Measurements from ENCODE around the gene ACADM. TPM values are rescaled to one million over a fixed set of nuclear protein-coding genes. Genes with fewer than 3 reads are reported as not detected.

Gene ACADM
- total and polyA plus RNA-seq, 2 of the 13 experiments (the other 11 are each of a cell fraction or from before 2014, with no cell fraction given) = 43.7 to 92.2 TPM

DNA sequence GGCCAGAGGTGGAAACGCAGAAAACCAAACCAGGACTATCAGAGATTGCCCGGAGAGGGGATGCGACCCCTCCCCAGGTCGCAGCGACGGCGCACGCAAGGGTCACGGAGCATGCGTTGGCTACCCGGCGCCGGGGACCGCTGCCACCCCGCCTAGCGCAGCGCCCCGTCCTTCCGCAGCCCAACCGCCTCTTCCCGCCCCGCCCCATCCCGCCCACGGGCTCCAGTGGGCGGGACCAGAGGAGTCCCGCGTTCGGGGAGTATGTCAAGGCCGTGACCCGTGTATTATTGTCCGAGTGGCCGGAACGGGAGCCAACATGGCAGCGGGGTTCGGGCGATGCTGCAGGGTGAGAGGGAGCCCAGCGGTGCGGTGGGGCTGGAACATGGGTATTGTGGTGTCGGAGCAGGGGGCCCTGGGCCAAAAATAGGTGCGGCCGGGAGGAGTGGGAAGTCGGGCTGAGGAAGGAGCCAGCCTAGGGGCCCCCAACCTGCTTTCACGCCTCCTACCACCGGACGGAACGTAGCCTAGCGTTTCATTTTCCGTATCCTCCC, at the start of gene ACADM (continued):
- TF ChIP-seq, protein P1, sequence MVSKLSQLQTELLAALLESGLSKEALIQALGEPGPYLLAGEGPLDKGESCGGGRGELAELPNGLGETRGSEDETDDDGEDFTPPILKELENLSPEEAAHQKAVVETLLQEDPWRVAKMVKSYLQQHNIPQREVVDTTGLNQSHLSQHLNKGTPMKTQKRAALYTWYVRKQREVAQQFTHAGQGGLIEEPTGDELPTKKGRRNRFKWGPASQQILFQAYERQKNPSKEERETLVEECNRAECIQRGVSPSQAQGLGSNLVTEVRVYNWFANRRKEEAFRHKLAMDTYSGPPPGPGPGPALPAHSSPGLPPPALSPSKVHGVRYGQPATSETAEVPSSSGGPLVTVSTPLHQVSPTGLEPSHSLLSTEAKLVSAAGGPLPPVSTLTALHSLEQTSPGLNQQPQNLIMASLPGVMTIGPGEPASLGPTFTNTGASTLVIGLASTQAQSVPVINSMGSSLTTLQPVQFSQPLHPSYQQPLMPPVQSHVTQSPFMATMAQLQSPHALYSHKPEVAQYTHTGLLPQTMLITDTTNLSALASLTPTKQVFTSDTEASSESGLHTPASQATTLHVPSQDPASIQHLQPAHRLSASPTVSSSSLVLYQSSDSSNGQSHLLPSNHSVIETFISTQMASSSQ (IDR thresholded peaks at IDR 0.05; ENCODE audit: low read depth) = no peak
- TF ChIP-seq, protein P1 (CRISPR knock-in tag; IDR thresholded peaks at IDR 0.05; ENCODE audit: borderline replicate concordance) = peak; percentile 60; the same call in 1 of the 2 replicates
- no peak for TF ChIP-seq ZNF781 (CRISPR knock-in tag; IDR thresholded peaks at IDR 0.05; ENCODE audit: borderline replicate concordance, not compliant biosample characterization)
- no peak for TF ChIP-seq HNRNPUL1 (IDR thresholded peaks at IDR 0.05; ENCODE audit: low read depth, low read length)
- TF ChIP-seq ZBTB20 (CRISPR knock-in tag; IDR thresholded peaks at IDR 0.05; ENCODE audit: borderline replicate concordance, low read depth) = peak; percentile 30; the same call in 1 of the 2 replicates
- TF ChIP-seq, protein P2, sequence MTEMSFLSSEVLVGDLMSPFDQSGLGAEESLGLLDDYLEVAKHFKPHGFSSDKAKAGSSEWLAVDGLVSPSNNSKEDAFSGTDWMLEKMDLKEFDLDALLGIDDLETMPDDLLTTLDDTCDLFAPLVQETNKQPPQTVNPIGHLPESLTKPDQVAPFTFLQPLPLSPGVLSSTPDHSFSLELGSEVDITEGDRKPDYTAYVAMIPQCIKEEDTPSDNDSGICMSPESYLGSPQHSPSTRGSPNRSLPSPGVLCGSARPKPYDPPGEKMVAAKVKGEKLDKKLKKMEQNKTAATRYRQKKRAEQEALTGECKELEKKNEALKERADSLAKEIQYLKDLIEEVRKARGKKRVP (CRISPR knock-in tag; IDR thresholded peaks at IDR 0.05) = no peak
- peak; percentile 97 for TF ChIP-seq SP5 (CRISPR knock-in tag; IDR thresholded peaks at IDR 0.05; ENCODE audit: borderline replicate concordance, low read depth)
- no peak for TF ChIP-seq ZNF558 (CRISPR knock-in tag; IDR thresholded peaks at IDR 0.05; ENCODE audit: borderline replicate concordance)
- no peak for TF ChIP-seq ZNF557 (CRISPR knock-in tag; IDR thresholded peaks at IDR 0.05)
- TF ChIP-seq RBAK (CRISPR knock-in tag; IDR thresholded peaks at IDR 0.05) = no peak
- TF ChIP-seq ZNF841 (CRISPR knock-in tag; IDR thresholded peaks at IDR 0.05; ENCODE audit: borderline replicate concordance) = no peak
- no peak for TF ChIP-seq ZNF10 (CRISPR knock-in tag; IDR thresholded peaks at IDR 0.05; ENCODE audit: borderline replicate concordance, low read depth)
- TF ChIP-seq SAFB2 (CRISPR knock-in tag; IDR thresholded peaks at IDR 0.05; ENCODE audit: borderline replicate concordance, low read depth) = no peak; the same call in 1 of the 2 replicates
- no peak for TF ChIP-seq ZNF672 (CRISPR knock-in tag; IDR thresholded peaks at IDR 0.05)
- TF ChIP-seq, protein P3, sequence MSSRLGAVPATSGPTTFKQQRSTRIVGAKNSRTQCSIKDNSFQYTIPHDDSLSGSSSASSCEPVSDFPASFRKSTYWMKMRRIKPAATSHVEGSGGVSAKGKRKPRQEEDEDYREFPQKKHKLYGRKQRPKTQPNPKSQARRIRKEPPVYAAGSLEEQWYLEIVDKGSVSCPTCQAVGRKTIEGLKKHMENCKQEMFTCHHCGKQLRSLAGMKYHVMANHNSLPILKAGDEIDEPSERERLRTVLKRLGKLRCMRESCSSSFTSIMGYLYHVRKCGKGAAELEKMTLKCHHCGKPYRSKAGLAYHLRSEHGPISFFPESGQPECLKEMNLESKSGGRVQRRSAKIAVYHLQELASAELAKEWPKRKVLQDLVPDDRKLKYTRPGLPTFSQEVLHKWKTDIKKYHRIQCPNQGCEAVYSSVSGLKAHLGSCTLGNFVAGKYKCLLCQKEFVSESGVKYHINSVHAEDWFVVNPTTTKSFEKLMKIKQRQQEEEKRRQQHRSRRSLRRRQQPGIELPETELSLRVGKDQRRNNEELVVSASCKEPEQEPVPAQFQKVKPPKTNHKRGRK (CRISPR knock-in tag; IDR thresholded peaks at IDR 0.05) = no peak
- peak; percentile 87 for TF ChIP-seq ZNF350 (CRISPR knock-in tag; IDR thresholded peaks at IDR 0.05; ENCODE audit: borderline replicate concordance, low read depth)
- TF ChIP-seq, protein P4, sequence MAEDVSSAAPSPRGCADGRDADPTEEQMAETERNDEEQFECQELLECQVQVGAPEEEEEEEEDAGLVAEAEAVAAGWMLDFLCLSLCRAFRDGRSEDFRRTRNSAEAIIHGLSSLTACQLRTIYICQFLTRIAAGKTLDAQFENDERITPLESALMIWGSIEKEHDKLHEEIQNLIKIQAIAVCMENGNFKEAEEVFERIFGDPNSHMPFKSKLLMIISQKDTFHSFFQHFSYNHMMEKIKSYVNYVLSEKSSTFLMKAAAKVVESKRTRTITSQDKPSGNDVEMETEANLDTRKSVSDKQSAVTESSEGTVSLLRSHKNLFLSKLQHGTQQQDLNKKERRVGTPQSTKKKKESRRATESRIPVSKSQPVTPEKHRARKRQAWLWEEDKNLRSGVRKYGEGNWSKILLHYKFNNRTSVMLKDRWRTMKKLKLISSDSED (CRISPR knock-in tag; IDR thresholded peaks at IDR 0.05) = no peak
- 0 out of 2 replicates have a peak, but pooled peaks have one; percentile 56 for TF ChIP-seq MZF1 (CRISPR knock-in tag; IDR thresholded peaks at IDR 0.05; ENCODE audit: borderline replicate concordance)
- TF ChIP-seq, protein P5, sequence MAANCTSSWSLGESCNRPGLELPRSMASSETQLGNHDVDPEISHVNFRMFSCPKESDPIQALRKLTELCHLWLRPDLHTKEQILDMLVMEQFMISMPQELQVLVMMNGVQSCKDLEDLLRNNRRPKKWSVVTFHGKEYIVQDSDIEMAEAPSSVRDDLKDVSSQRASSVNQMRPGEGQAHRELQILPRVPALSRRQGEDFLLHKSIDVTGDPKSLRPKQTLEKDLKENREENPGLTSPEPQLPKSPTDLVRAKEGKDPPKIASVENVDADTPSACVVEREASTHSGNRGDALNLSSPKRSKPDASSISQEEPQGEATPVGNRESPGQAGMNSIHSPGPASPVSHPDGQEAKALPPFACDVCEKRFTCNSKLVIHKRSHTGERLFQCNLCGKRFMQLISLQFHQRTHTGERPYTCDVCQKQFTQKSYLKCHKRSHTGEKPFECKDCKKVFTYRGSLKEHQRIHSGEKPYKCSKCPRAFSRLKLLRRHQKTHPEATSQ (CRISPR knock-in tag; IDR thresholded peaks at IDR 0.05; ENCODE audit: borderline replicate concordance) = peak; percentile 84; the same call in 1 of the 2 replicates
- TF ChIP-seq ZNF143 (CRISPR knock-in tag; IDR thresholded peaks at IDR 0.05) = peak; percentile 74
